Body of pancreas (tissue), 4 donors: ENCODE data around the gene FOXO6. TPM values are rescaled to one million over a fixed set of nuclear protein-coding genes. Genes with fewer than 3 reads are reported as not detected.

Source experiments
- ATAC-seq: fragments of 150-250 bp; one replicate; pipeline ENCODE4 v1.9.1; 2016
- DNase-seq, 4 donors: peaks; one replicate each; pipeline ENCODE4 v3.0.0-alpha.2; 2019
- H3K27ac ChIP-seq, 4 donors: fragments of 200-600 bp; sonication (generic); 1 replicate in 3 of 4; 2 replicates in 1 of 4; pipeline versions ENCODE4 v1.5.1 to v1.6.1; 2016 to 2019; ENCODE audit warnings: mild to moderate bottlenecking in 1 of 4, mixed read lengths in 1 of 4, moderate library complexity in 1 of 4
- H3K27me3 ChIP-seq, 2 donors: fragments of 200-600 bp; sonication (generic); one replicate each; pipeline ENCODE4 v1.6.0; 2016; ENCODE audit warnings: mild to moderate bottlenecking in 1 of 2
- H3K36me3 ChIP-seq, 2 donors: fragments of 200-600 bp; sonication (generic); replicated peaks in 1 of 2; 2 replicates each; pipeline ENCODE4 v1.5.1; 2016; ENCODE audit warnings: low read depth in 2 of 2; ENCODE audit not compliant: insufficient read depth in 1 of 2
- H3K4me1 ChIP-seq: fragments of 200-600 bp; sonication (generic); one replicate; pipeline ENCODE4 v1.6.0; 2016
- H3K4me3 ChIP-seq, 2 donors: fragments of 200-600 bp; sonication (generic); 1 replicate in 1 of 2; 2 replicates in 1 of 2; pipeline ENCODE4 v1.5.1; 2016 to 2019
- H3K9me3 ChIP-seq, 3 donors: fragments of 200-600 bp; sonication (generic); 1 replicate in 2 of 3; 2 replicates in 1 of 3; pipeline ENCODE4 v1.5.1; 2016
- POLR2A ChIP-seq, 3 donors: fragments of 450-650 bp; IDR thresholded peaks; one replicate each; pipeline ENCODE4 v1.6.1; 2016; ENCODE audit warnings: antibody characterized with exemption in 3 of 3, mild to moderate bottlenecking in 2 of 3
- WGBS, 2 donors: methylation state at CpG; one replicate each; pipeline ENCODE4 v1.1.5; 2017; 5-methylcytosine and 5-hydroxymethylcytosine counted together
- intact Hi-C: fragments of 100-400 bp; cut with DNase I; formaldehyde crosslinking; loops from one replicate; pipeline ENCODE4 v1.15.1; 2023
- total RNA-seq, 2 donors: library from RNA; depleted of rRNA; stranded (reverse); fragments of >200 nt; gene quantifications; one replicate each; pipeline ENCODE4 v1.1.0, GENCODE V29; 2016
- TF ChIP-seq, protein P1 (sequence below), 7 experiments: fragments of 450-650 bp in 4 of 7; fragments of 200-600 bp in 3 of 7; sonication (generic) in 3 of 7; IDR thresholded peaks; one replicate each; pipeline ENCODE4 v1.5.1; 2016 to 2019; ENCODE audit warnings: antibody characterized with exemption in 7 of 7

Gene FOXO6
- total RNA-seq, 2 donors from 2014 or later, result 1.0 to 2.3 TPM

GRCh38 chr1:41373373-41373772, 12.1 kb downstream of the FOXO6 start:
- 64 to 67% methylated on average over 6 of the region's 6 CpGs for WGBS, 2 donors
- peak in 1 of 4 donors; percentile 11 for DNase-seq
- ATAC-seq, result no peak

GRCh38 chr1:41374711-41375110, 13.5 kb downstream of the FOXO6 start:
- no peaks in the 10 kb centered on the region for H3K36me3 ChIP-seq
- H3K27me3 ChIP-seq, result no peaks in the 10 kb centered on the region
- no peaks in the 10 kb centered on the region for H3K9me3 ChIP-seq
- ATAC-seq (no peak), DNase-seq (no peak)
- no peak for TF ChIP-seq POLR2A (IDR thresholded peaks at IDR 0.05)
- TF ChIP-seq, protein P1, sequence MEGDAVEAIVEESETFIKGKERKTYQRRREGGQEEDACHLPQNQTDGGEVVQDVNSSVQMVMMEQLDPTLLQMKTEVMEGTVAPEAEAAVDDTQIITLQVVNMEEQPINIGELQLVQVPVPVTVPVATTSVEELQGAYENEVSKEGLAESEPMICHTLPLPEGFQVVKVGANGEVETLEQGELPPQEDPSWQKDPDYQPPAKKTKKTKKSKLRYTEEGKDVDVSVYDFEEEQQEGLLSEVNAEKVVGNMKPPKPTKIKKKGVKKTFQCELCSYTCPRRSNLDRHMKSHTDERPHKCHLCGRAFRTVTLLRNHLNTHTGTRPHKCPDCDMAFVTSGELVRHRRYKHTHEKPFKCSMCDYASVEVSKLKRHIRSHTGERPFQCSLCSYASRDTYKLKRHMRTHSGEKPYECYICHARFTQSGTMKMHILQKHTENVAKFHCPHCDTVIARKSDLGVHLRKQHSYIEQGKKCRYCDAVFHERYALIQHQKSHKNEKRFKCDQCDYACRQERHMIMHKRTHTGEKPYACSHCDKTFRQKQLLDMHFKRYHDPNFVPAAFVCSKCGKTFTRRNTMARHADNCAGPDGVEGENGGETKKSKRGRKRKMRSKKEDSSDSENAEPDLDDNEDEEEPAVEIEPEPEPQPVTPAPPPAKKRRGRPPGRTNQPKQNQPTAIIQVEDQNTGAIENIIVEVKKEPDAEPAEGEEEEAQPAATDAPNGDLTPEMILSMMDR (IDR thresholded peaks at IDR 0.05), result no peak
- no peak overlapping the region for H3K4me3 ChIP-seq
- intact Hi-C loops, result no loop called here
- 47 to 51% methylated on average over 5 to 6 of the region's 6 CpGs for WGBS, 2 donors
- peaks cover 35% of the 10 kb centered on the region for H3K4me1 ChIP-seq
- no peak overlapping the region for H3K27ac ChIP-seq

More at GRCh38 chr1:41373373-41373772, 12.1 kb downstream of the FOXO6 start:
- Histone ChIP-seq H3K4me3 (no peak overlapping the region), H3K4me1 (peaks cover 25% of the 10 kb centered on the region), H3K36me3 (no peaks in the 10 kb centered on the region), H3K27me3 (no peaks in the 10 kb centered on the region), H3K9me3 (no peaks in the 10 kb centered on the region), H3K27ac (no peak overlapping the region)
- TF ChIP-seq POLR2A (IDR thresholded peaks at IDR 0.05), result no peak
- TF ChIP-seq, protein P1 (IDR thresholded peaks at IDR 0.05), result no peak
- intact Hi-C loops, result no loop called here

GRCh38 chr1:41377397-41377796, 16.2 kb downstream of the FOXO6 start:
- Histone ChIP-seq H3K9me3 (no peaks in the 10 kb centered on the region), H3K4me1 (peaks cover 43% of the 10 kb centered on the region), H3K27ac (no peak overlapping the region), H3K4me3 (no peak overlapping the region), H3K36me3 (no peaks in the 10 kb centered on the region), H3K27me3 (no peaks in the 10 kb centered on the region)
- intact Hi-C loops, result no loop called here
- TF ChIP-seq, protein P1 (IDR thresholded peaks at IDR 0.05), result no peak
- TF ChIP-seq POLR2A (IDR thresholded peaks at IDR 0.05), result no peak
- WGBS, 2 donors, result 95 to 100% methylated on average over 1 to 4 of the region's 4 CpGs
- ATAC-seq, result no peak
- DNase-seq, result peak in 1 of 4 donors; percentile 9

DNA sequence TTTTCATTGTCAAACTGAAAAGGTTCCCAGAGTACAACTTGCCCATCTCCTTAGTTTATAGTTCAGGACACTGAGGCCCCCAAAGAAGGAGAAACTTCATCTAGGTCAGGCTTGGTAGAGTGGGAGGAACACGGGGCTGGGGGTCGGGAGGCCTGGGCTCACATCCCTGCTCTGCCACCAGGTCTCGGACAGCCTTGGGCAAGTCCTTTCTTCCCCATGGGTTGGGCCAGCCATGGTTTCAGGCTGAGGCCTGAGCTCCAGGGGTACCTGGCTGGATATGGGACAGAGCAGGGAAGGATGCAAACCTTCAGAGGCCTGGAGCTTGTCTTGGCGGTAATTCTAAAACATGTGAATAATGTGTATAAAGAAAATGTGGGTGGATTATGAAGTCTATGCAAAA, 17.0 kb downstream of the FOXO6 start:
- no peak for TF ChIP-seq POLR2A (IDR thresholded peaks at IDR 0.05)
- TF ChIP-seq, protein P1 (IDR thresholded peaks at IDR 0.05), result no peak
- intact Hi-C loops, result no loop called here
- WGBS, 2 donors, result 98 to 100% methylated on average over 2 to 4 of the region's 4 CpGs

DNA sequence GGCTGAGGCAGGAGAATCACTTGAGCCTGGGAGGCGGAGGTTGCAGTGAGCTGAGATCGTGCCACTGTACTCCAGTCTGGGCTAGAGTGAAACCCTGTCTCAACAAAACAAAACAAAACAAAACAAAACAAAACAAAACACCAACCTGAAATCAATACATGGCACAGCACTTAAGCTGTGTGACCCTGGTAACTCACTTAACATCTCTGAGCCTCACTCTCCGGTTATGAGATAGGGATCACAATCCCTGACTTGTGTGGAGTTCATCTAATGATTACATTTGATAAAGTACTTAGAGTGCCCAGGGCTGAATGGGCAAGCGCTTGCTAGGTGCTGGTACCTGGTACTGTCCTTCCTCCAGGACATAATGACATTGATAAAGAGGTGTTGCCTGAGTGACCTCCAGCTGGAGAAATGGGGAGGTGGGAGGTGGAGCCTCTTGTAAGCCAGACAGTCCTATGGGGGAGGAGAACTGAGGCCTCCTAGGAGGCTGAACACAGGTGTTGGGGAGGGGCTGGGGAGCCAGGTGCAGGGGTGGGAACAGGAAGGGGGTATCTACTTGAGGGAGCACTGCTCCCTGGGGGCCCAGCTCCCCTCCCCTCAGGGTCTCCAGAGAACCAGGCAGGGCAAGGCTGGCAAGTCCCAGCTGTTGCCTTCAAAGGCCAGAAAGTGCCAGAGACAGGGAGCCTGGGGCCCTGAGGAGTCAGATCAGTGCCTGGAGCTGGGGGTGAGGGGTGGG, 17.9 kb downstream of the FOXO6 start:
- ATAC-seq (no peak), DNase-seq (peak in 1 of 4 donors; percentile 10)
- intact Hi-C loops, result no loop called here
- H3K27me3 ChIP-seq, result no peaks in the 10 kb centered on the region
- H3K4me1 ChIP-seq, result peaks cover 47% of the 10 kb centered on the region
- TF ChIP-seq, protein P1 (IDR thresholded peaks at IDR 0.05), result no peak
- no peak for TF ChIP-seq POLR2A (IDR thresholded peaks at IDR 0.05)
- 76 to 89% methylated on average over 4 of the region's 4 CpGs for WGBS, 2 donors
- H3K27ac ChIP-seq, result no peak overlapping the region
- H3K9me3 ChIP-seq, result no peaks in the 10 kb centered on the region
- H3K36me3 ChIP-seq, result no peaks in the 10 kb centered on the region
- no peak overlapping the region for H3K4me3 ChIP-seq

More for the DNA sequence above, 17.0 kb downstream of the FOXO6 start:
- Histone ChIP-seq H3K27me3 (no peaks in the 10 kb centered on the region), H3K4me1 (peaks cover 45% of the 10 kb centered on the region), H3K27ac (no peak overlapping the region), H3K9me3 (no peaks in the 10 kb centered on the region), H3K4me3 (no peak overlapping the region), H3K36me3 (no peaks in the 10 kb centered on the region)
- DNase-seq (no peak), ATAC-seq (no peak)
